HG03342 (cell line): ENCODE measurements around the gene MPRIP.

Source experiments
- ATAC-seq: cut with Tn5 transposase; IDR thresholded peaks from one replicate; pipeline ENCODE4 v1.9.1; 2021; ENCODE audit warnings: mild to moderate bottlenecking, moderate library complexity; ENCODE audit not compliant: unreplicated experiment

The MPRIP gene

GRCh38 chr17:17227608-17228520 is 185.6 kb downstream of the MPRIP start:
- ATAC-seq = no peak

DNA sequence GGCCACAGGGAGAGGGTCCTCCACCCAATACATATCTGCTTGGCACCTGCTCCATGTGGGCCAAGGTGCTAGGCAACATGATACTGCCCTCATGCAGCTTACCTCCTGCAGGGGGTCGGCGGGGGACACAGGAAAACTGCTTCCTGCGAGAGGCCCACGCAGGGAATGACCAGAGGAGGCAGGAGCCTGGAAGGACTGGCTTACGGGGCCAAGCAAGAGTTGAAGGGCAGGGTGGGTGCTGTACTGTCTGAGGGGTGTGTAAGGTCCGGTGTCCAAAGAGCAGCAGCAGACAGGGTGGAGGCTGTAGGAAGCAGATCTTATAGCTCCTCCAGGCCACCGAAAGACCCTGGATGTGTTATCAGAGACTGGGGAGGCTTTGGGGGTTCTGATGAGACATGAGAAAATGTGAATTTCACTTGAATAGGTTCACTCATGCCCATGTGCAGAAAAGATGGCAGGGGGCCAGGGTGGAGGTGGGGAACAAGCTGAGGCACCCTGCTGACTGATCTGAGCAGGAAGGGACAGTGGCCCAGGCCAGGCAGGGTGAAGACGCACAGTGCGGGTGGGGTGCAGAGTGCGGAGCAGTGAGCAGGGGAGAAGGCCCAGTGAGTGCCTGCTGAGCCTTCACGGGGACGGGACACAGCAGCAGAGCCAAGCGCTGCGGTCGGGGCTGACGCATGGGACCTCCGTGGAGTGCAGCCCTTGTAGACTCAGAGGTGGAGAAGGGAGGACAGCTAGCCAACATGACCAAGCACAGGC is 186.4 kb downstream of the MPRIP start:
- no peak for ATAC-seq

DNA sequence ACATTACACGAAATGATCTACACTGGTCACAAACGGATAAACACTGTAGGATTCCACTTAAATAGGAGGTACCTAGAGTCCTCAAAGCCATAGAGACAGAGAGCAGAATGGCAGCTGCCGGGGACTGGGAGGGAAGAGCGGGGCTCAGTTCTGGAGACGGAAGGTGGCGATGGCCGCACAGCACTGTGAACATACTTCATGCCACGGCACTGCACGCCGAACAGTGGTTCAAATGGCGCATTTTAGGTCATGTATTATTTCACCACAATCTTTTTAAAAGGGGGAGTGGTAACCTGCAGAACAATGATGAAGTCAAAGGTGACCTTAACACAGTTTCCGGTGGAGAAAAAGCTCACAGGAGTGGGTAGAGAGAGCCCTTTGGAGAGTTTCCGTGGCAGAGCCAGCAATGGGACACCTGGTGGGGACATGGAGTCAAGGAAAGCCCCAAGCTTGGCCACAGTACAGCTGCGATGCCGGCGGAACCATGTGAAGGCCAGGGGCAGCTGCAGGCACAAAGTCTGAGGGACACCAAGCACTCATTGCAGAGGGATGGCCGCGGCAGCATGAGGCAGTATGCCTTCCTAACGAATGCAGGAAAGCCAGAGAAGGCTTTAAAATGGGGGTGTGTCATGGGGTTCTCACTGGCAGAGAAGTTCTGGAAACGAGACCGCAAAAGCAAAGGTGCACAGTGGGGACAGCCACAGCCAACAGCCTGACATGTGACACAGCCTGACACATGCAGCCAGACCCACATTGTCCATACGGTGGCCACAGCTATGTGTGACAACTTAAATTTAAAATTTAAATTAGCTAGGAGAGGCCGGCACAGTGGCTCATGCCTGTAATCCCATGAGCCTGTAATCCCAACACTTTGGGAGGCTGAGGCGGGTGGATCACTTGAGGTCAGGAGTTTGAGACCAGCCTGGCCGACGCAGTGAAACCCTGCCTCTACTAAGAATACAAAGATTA is 187.4 kb downstream of the MPRIP start:
- no peak for ATAC-seq

DNA sequence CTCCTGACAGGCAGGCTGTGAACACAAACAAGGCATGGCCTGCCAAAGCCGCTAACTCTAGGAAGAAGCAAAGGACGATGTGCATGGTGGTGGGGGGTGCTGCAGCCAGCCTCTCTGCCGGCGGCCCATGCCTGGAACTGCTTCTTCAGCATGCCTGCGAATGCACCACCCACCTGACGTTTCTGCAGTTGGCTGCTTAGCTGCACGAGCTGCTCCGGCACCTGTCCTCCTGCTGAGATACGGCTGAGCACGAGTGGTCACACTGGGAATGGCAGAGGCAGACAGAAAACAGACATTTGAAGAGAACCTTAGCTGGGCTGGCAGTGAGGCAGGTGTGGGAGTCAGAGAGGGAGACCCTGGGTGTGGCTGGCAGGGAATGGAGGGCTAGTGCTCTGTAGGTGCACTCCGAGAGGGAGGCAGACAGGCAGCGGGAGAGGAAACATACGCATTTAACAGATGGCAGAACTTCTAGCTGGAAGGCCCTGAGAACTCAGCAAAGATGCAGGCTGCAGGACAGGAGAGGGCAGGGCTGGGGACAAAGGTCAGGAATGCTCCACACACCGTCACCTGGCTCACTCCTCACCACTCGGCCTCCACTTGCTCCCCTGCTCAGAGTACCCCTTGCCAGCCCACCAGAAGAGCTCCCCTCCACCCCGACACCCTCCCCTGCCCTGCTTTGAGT is 189.5 kb downstream of the MPRIP start:
- no peak for ATAC-seq

- no peak for ATAC-seq
Measured at GRCh38 chr17:17232303-17232621, 190.0 kb downstream of the MPRIP start.

GRCh38 chr17:17235212-17236174 is 193.2 kb downstream of the MPRIP start:
- no peak for ATAC-seq

- ATAC-seq = peak; percentile 6
Measured at GRCh38 chr17:17236295-17237025, 194.2 kb downstream of the MPRIP start.

DNA sequence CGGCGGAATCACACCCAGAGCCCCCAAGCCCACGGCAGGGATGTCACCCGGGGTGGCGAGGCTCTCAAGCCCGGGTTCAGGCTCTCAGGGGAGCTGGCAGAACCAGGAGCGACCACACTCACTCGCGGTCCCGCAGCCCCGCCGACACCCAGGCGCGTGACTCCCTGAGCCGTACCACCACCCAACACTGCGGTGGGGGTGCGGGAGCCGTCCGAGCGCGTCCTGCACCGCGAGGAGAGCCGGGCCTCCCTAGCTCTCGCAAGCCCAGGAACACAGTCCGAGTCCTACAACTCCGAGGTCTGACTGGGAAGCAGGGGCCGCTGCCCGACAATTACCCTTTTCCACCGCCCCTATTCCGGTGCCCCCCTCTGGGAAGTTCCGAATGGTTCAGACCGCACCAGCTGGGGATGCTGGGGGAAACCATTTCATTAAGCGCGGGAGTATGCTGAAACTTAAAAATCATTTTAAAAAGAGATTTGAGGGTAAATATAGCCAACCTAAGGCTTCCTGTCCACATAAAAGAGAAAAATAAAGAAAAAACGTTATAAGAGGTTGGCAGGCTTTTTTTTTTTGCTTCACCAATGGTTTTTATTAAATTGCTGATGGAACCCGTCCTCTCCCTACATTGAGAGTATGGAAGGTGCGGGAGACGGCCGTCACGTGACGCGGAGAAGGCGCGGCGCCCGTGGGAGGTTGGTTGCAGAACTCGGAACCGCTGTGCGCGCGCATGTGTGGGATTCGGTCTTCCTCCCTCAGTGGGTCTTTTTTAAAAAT is 195.0 kb downstream of the MPRIP start, which contains the start of gene FLCN:
TSS of gene FLCN (minus strand) at position 143 of the 774 bp plus-strand sequence. CDS start 9,031 bp downstream, outside the sequence.
- peak; percentile 75 for ATAC-seq

GRCh38 chr17:17239832-17240231 is 197.6 kb downstream of the MPRIP start:
- ATAC-seq = no peak

- no peak for ATAC-seq
Measured at GRCh38 chr17:17241656-17242055, 199.4 kb downstream of the MPRIP start.

GRCh38 chr17:17242246-17242645 is 200.0 kb downstream of the MPRIP start:
- ATAC-seq = no peak
